SK-N-MC (cell line): ENCODE results near the gene PNCK.

Experiments used
- EZH2 ChIP-seq: fragments of 200-600 bp; sonication (generic); IDR thresholded peaks from one replicate; pipeline ENCODE4 v1.6.1; 2017; ENCODE audit warnings: antibody characterized with exemption
- POLR2AphosphoS5 ChIP-seq: IDR thresholded peaks from 2 replicates; pipeline ENCODE4 v1.6.1; 2012; ENCODE audit warnings: mild to moderate bottlenecking, low read depth, low read length, borderline replicate concordance

DNA sequence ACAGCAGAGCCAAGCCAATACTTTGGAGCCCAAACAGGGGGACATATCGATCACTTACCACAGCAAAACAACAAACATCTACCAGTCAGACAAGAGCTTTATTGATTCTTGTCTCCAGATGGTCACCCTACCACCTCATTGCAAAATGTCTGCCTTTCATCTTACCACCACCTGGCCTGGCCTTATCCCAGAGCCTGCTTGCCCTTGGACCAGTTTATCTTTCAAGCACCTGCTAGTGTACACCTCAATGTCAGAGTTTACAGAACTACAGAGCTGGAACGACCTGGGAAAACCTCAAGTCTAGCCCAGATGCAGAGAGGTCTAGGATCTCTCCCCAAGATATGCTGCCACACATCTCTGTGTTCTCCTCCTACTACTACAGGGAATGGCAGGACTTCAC, 46.1 kb upstream of the PNCK start:
- TF ChIP-seq EZH2 (no peak), POLR2AphosphoS5 (no peak)
